Measurements from ENCODE around the gene ZNF587B.
A peak's percentile ranks its signal among the peaks of the same experiment; 100 is the strongest.
"Not testable (repeated sequence)": the region's sequence is repeated elsewhere in the genome, so short reads cannot be mapped to it uniquely, and the experiment has no call there.

The ZNF587B gene

GRCh38 chr19:57870225-57870624 is 40.1 kb downstream of the ZNF587B start:
- no peak for DNase-seq (ENCODE audit: low spot score)

- no peak for DNase-seq (ENCODE audit: low spot score)
Observed at GRCh38 chr19:57872450-57872849, 42.4 kb downstream of the ZNF587B start.

- not testable (repeated sequence) for DNase-seq (ENCODE audit: low spot score)
Observed at GRCh38 chr19:57873883-57874799, 44.0 kb downstream of the ZNF587B start.

- no peak for DNase-seq (ENCODE audit: low spot score)
Observed at GRCh38 chr19:57886046-57886445, 55.9 kb downstream of the ZNF587B start.

GRCh38 chr19:57887195-57887941 is 57.3 kb downstream of the ZNF587B start:
- no peak for DNase-seq (ENCODE audit: low spot score)

- DNase-seq (ENCODE audit: low spot score): no peak
Observed at GRCh38 chr19:57888107-57888559, 58.0 kb downstream of the ZNF587B start.

GRCh38 chr19:57888560-57889231 is 58.6 kb downstream of the ZNF587B start, which contains the start of gene ZNF814:
ZNF814 (minus strand) TSS chr19:57889037; CDS start chr19:57888802, 235 bp downstream.
- peak; percentile 86 for DNase-seq (ENCODE audit: low spot score)

GRCh38 chr19:57890706-57891105 is 60.6 kb downstream of the ZNF587B start:
- not testable (repeated sequence) for DNase-seq (ENCODE audit: low spot score)

All from CD4-positive, alpha-beta T cell treated with Interleukin-2 at 100 ng/mL for 4 hours (primary cell).